HEK293 (cell line): ENCODE results near the gene TMEM131L.

ENCODE experiments used
- CTCF ChIA-PET: fragments of 350-600 bp; formaldehyde crosslinking; extraction: SDS; loops from one replicate; lab custom pipeline; 2021; ENCODE audit warnings: antibody characterized with exemption; lab: Yijun Ruan, JAX
- POLR2A ChIA-PET: fragments of 300-600 bp; formaldehyde crosslinking; extraction: SDS; loops from one replicate; lab custom pipeline; 2020; ENCODE audit warnings: antibody characterized with exemption, inconsistent platforms; lab: Yijun Ruan, JAX
- H3K27ac ChIP-seq: fragments of 200-500 bp; sonication (Bioruptor generic); 2 replicates; pipeline ENCODE4 v1.5.1; 2014; ENCODE audit warnings: low read depth, low read length, control low read depth, inconsistent platforms; ENCODE audit errors: extremely low read depth
- H3K36me3 ChIP-seq, 2 experiments: fragments of 200-500 bp in 1 of 2; sonication (Bioruptor generic) in 1 of 2; 1 replicate in 1 of 2; 2 replicates in 1 of 2; pipeline ENCODE4 v1.5.1; 2014 to 2017; ENCODE audit warnings: inconsistent platforms in 2 of 2, low read length in 2 of 2; ENCODE audit not compliant: control insufficient read depth in 2 of 2, insufficient read depth in 1 of 2
- H3K4me1 ChIP-seq: fragments of 200-500 bp; sonication (Bioruptor generic); 2 replicates; pipeline ENCODE4 v1.5.1; 2014; ENCODE audit warnings: mild to moderate bottlenecking, low read length, inconsistent platforms; ENCODE audit not compliant: control insufficient read depth, insufficient read depth
- H3K4me3 ChIP-seq: 2 replicates; pipeline ENCODE4 v1.5.1; 2011; ENCODE audit warnings: low read depth, mild to moderate bottlenecking, control low read depth, low read length, moderate library complexity
- H3K9me3 ChIP-seq: fragments of 200-500 bp; sonication (Bioruptor generic); 2 replicates; pipeline ENCODE4 v1.5.1; 2014; ENCODE audit warnings: low read depth, low read length, inconsistent platforms; ENCODE audit not compliant: control insufficient read depth, insufficient read depth
- BCL11A ChIP-seq: fragments of 450-650 bp; formaldehyde crosslinking; IDR thresholded peaks from 2 replicates; pipeline ENCODE4 v1.5.1; 2016; ENCODE audit warnings: low read depth, missing biosample characterization, missing genetic modification characterization
- FEZF1 ChIP-seq: fragments of 450-650 bp; formaldehyde crosslinking; IDR thresholded peaks from 2 replicates; pipeline ENCODE4 v1.5.1; 2016; ENCODE audit warnings: missing biosample characterization, missing genetic modification characterization
- GFI1B ChIP-seq: fragments of 450-650 bp; formaldehyde crosslinking; IDR thresholded peaks from 2 replicates; pipeline ENCODE4 v1.5.1; 2016; ENCODE audit warnings: missing biosample characterization, missing genetic modification characterization
- GLIS1 ChIP-seq: fragments of 450-650 bp; formaldehyde crosslinking; IDR thresholded peaks from 2 replicates; pipeline ENCODE4 v1.5.1; 2016; ENCODE audit warnings: missing biosample characterization, missing genetic modification characterization
- KLF8 ChIP-seq: fragments of 450-650 bp; formaldehyde crosslinking; IDR thresholded peaks from 2 replicates; pipeline ENCODE4 v1.5.1; 2016; ENCODE audit warnings: missing biosample characterization, missing genetic modification characterization
- MZF1 ChIP-seq: fragments of 450-650 bp; formaldehyde crosslinking; IDR thresholded peaks from 2 replicates; pipeline ENCODE4 v1.5.1; 2017; ENCODE audit warnings: missing biosample characterization, missing genetic modification characterization, borderline replicate concordance
- SCRT1 ChIP-seq: fragments of 450-650 bp; formaldehyde crosslinking; IDR thresholded peaks from 2 replicates; pipeline ENCODE4 v1.5.1; 2016; ENCODE audit warnings: missing biosample characterization, missing genetic modification characterization, borderline replicate concordance
- SCRT2 ChIP-seq: fragments of 450-650 bp; formaldehyde crosslinking; IDR thresholded peaks from 2 replicates; pipeline ENCODE4 v1.5.1; 2016; ENCODE audit warnings: missing biosample characterization, missing genetic modification characterization
- ZBTB20 ChIP-seq: fragments of 450-650 bp; formaldehyde crosslinking; IDR thresholded peaks from 2 replicates; pipeline ENCODE4 v1.5.1; 2016; ENCODE audit warnings: missing biosample characterization, missing genetic modification characterization
- ZBTB8A ChIP-seq: fragments of 450-650 bp; formaldehyde crosslinking; IDR thresholded peaks from 2 replicates; pipeline ENCODE4 v1.5.1; 2016; ENCODE audit warnings: missing biosample characterization, missing genetic modification characterization
- ZEB2 ChIP-seq: fragments of 450-650 bp; formaldehyde crosslinking; IDR thresholded peaks from 2 replicates; pipeline ENCODE4 v1.5.1; 2016; ENCODE audit warnings: missing biosample characterization, missing genetic modification characterization
- ZFP3 ChIP-seq: fragments of 450-650 bp; formaldehyde crosslinking; IDR thresholded peaks from 2 replicates; pipeline ENCODE4 v1.5.1; 2016; ENCODE audit warnings: low read depth, missing biosample characterization, missing genetic modification characterization
- ZFP69B ChIP-seq: fragments of 450-650 bp; formaldehyde crosslinking; IDR thresholded peaks from 2 replicates; pipeline ENCODE4 v1.5.1; 2016; ENCODE audit warnings: missing biosample characterization, missing genetic modification characterization
- ZNF211 ChIP-seq: fragments of 450-650 bp; formaldehyde crosslinking; IDR thresholded peaks from 2 replicates; pipeline ENCODE4 v1.5.1; 2016; ENCODE audit warnings: low read depth, missing biosample characterization, missing genetic modification characterization
- ZNF23 ChIP-seq: fragments of 450-650 bp; formaldehyde crosslinking; IDR thresholded peaks from 2 replicates; pipeline ENCODE4 v1.5.1; 2016; ENCODE audit warnings: missing biosample characterization, missing genetic modification characterization, borderline replicate concordance
- ZNF248 ChIP-seq: fragments of 450-650 bp; formaldehyde crosslinking; IDR thresholded peaks from 2 replicates; pipeline ENCODE4 v1.5.1; 2017; ENCODE audit warnings: missing biosample characterization, missing genetic modification characterization
- ZNF501 ChIP-seq: fragments of 450-650 bp; formaldehyde crosslinking; IDR thresholded peaks from 2 replicates; pipeline ENCODE4 v1.5.1; 2016; ENCODE audit warnings: missing biosample characterization, missing genetic modification characterization
- ZNF560 ChIP-seq: fragments of 450-650 bp; formaldehyde crosslinking; IDR thresholded peaks from 2 replicates; pipeline ENCODE4 v1.5.1; 2017; ENCODE audit warnings: missing biosample characterization, missing genetic modification characterization, borderline replicate concordance
- ZNF561 ChIP-seq: fragments of 450-650 bp; IDR thresholded peaks from 2 replicates; pipeline ENCODE4 v1.5.1; 2018; ENCODE audit warnings: missing biosample characterization, missing genetic modification characterization, borderline replicate concordance
- ZNF600 ChIP-seq: fragments of 450-650 bp; formaldehyde crosslinking; IDR thresholded peaks from 2 replicates; pipeline ENCODE4 v1.5.1; 2016; ENCODE audit warnings: missing biosample characterization, missing genetic modification characterization
- ZNF621 ChIP-seq: fragments of 450-650 bp; formaldehyde crosslinking; IDR thresholded peaks from 2 replicates; pipeline ENCODE4 v1.5.1; 2017; ENCODE audit warnings: missing biosample characterization, missing genetic modification characterization
- TF ChIP-seq, protein P1 (sequence below): fragments of 450-650 bp; formaldehyde crosslinking; IDR thresholded peaks from 2 replicates; pipeline ENCODE4 v1.5.1; 2016; ENCODE audit warnings: missing biosample characterization, missing genetic modification characterization, borderline replicate concordance
- TF ChIP-seq, protein P2 (sequence below): fragments of 450-650 bp; formaldehyde crosslinking; IDR thresholded peaks from 2 replicates; pipeline ENCODE4 v1.5.1; 2017; ENCODE audit warnings: missing biosample characterization, missing genetic modification characterization
- TF ChIP-seq, protein P3 (sequence below): fragments of 450-650 bp; formaldehyde crosslinking; IDR thresholded peaks from 2 replicates; pipeline ENCODE4 v1.5.1; 2017; ENCODE audit warnings: missing biosample characterization, missing genetic modification characterization
- TF ChIP-seq, protein P4 (sequence below): fragments of 450-650 bp; formaldehyde crosslinking; IDR thresholded peaks from 2 replicates; pipeline ENCODE4 v1.5.1; 2016; ENCODE audit warnings: missing biosample characterization, missing genetic modification characterization

TMEM131L gene

DNA sequence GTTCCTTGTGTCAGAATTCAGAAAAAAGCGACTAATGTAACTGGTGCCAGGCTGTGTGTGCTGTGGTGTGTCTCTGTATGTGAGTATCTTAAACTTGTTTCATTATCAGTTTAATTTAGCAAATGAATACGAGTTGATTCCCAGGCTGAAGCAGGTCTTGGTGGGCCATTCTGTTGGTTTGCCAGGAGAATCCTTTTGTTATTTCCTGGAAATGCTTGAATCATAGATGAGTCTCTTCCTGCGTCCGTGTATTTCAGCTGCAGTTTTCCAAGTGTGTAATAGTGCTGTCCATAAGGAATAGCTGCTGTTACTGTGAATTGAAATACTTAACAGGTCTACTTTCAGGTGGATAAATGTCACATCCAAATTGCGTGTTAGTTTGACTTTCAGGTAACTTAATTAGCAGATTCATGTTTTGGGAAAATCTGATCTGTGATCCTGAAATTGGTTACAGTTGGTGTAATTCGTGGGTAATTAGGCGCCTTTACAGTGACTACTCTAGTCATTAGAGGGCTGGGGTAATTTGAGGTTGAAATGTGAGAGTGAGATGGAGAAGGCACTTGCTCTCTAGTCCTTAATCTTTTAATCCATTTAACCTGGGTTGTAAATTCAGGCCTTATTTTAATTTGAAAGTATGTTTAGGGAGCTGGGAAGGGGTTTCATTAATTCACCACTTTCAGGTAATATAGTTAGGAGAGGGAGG, 23.8 kb downstream of the TMEM131L start (continued):
- TF ChIP-seq, protein P1, sequence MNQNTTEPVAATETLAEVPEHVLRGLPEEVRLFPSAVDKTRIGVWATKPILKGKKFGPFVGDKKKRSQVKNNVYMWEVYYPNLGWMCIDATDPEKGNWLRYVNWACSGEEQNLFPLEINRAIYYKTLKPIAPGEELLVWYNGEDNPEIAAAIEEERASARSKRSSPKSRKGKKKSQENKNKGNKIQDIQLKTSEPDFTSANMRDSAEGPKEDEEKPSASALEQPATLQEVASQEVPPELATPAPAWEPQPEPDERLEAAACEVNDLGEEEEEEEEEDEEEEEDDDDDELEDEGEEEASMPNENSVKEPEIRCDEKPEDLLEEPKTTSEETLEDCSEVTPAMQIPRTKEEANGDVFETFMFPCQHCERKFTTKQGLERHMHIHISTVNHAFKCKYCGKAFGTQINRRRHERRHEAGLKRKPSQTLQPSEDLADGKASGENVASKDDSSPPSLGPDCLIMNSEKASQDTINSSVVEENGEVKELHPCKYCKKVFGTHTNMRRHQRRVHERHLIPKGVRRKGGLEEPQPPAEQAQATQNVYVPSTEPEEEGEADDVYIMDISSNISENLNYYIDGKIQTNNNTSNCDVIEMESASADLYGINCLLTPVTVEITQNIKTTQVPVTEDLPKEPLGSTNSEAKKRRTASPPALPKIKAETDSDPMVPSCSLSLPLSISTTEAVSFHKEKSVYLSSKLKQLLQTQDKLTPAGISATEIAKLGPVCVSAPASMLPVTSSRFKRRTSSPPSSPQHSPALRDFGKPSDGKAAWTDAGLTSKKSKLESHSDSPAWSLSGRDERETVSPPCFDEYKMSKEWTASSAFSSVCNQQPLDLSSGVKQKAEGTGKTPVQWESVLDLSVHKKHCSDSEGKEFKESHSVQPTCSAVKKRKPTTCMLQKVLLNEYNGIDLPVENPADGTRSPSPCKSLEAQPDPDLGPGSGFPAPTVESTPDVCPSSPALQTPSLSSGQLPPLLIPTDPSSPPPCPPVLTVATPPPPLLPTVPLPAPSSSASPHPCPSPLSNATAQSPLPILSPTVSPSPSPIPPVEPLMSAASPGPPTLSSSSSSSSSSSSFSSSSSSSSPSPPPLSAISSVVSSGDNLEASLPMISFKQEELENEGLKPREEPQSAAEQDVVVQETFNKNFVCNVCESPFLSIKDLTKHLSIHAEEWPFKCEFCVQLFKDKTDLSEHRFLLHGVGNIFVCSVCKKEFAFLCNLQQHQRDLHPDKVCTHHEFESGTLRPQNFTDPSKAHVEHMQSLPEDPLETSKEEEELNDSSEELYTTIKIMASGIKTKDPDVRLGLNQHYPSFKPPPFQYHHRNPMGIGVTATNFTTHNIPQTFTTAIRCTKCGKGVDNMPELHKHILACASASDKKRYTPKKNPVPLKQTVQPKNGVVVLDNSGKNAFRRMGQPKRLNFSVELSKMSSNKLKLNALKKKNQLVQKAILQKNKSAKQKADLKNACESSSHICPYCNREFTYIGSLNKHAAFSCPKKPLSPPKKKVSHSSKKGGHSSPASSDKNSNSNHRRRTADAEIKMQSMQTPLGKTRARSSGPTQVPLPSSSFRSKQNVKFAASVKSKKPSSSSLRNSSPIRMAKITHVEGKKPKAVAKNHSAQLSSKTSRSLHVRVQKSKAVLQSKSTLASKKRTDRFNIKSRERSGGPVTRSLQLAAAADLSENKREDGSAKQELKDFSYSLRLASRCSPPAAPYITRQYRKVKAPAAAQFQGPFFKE (tag by site-specific recombination), result no peak
- TF ChIP-seq ZFP3 (tag by site-specific recombination) (no peak), FEZF1 (peak; percentile 48), ZBTB8A (tag by site-specific recombination) (no peak), KLF8 (0 out of 2 replicates have a peak, but pooled peaks have one; percentile 24), ZNF561 (no peak), ZNF211 (tag by site-specific recombination) (no peak), ZNF248 (tag by site-specific recombination) (no peak)

DNA sequence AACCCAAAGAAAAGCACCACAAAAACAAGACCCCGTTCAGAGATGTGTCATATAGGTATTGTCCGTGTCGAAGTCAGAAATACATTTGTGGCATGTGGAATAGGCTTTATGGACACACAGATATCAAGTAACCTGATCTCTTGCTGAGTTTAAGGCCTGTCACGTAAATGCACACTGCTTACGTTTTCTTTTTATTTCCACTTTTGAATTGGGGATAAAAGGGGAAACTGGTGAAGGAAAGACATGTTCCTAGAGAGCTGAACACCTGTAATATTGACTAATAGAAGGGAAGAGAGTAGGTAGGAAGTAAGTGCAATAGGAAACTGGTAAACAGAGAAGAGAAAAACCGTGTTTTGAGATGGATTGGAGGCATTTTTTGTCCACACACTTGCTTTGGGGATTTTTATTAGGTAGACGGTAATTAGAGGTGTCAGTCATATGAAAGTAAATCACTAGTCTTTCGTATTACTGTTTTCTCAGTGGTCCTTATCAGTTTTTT, 24.9 kb downstream of the TMEM131L start:
- POLR2A ChIA-PET, result no interaction called here
- Histone ChIP-seq H3K9me3 (no peaks in the 10 kb centered on the region), H3K36me3 (no peaks in the 10 kb centered on the region), H3K4me1 (peaks cover 23% of the 10 kb centered on the region), H3K27ac (peak overlapping the region; percentile 65), H3K4me3 (no peak overlapping the region)
- CTCF ChIA-PET, result no interaction called here
- TF ChIP-seq GLIS1 (0 out of 2 replicates have a peak, but pooled peaks have one; percentile 28), ZNF560 (no peak), ZNF248 (tag by site-specific recombination) (no peak), GFI1B (tag by site-specific recombination) (no peak), ZNF501 (tag by site-specific recombination) (peak; percentile 51), ZBTB20 (tag by site-specific recombination) (peak; percentile 71), ZNF621 (tag by site-specific recombination) (no peak), SCRT1 (tag by site-specific recombination) (peak; percentile 66; the same call in 1 of the 2 replicates), ZEB2 (tag by site-specific recombination) (peak; percentile 54; the same call in 1 of the 2 replicates), SCRT2 (tag by site-specific recombination) (no peak), ZNF23 (no peak), ZNF600 (tag by site-specific recombination) (peak; percentile 41; the same call in 1 of the 2 replicates), ZFP69B (peak; percentile 52; the same call in 1 of the 2 replicates), MZF1 (tag by site-specific recombination) (peak; percentile 100), BCL11A (tag by site-specific recombination) (0 out of 2 replicates have a peak, but pooled peaks have one; percentile 22)
- TF ChIP-seq, protein P2, sequence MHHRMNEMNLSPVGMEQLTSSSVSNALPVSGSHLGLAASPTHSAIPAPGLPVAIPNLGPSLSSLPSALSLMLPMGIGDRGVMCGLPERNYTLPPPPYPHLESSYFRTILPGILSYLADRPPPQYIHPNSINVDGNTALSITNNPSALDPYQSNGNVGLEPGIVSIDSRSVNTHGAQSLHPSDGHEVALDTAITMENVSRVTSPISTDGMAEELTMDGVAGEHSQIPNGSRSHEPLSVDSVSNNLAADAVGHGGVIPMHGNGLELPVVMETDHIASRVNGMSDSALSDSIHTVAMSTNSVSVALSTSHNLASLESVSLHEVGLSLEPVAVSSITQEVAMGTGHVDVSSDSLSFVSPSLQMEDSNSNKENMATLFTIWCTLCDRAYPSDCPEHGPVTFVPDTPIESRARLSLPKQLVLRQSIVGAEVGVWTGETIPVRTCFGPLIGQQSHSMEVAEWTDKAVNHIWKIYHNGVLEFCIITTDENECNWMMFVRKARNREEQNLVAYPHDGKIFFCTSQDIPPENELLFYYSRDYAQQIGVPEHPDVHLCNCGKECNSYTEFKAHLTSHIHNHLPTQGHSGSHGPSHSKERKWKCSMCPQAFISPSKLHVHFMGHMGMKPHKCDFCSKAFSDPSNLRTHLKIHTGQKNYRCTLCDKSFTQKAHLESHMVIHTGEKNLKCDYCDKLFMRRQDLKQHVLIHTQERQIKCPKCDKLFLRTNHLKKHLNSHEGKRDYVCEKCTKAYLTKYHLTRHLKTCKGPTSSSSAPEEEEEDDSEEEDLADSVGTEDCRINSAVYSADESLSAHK (tag by site-specific recombination), result peak; percentile 75
- TF ChIP-seq, protein P3, sequence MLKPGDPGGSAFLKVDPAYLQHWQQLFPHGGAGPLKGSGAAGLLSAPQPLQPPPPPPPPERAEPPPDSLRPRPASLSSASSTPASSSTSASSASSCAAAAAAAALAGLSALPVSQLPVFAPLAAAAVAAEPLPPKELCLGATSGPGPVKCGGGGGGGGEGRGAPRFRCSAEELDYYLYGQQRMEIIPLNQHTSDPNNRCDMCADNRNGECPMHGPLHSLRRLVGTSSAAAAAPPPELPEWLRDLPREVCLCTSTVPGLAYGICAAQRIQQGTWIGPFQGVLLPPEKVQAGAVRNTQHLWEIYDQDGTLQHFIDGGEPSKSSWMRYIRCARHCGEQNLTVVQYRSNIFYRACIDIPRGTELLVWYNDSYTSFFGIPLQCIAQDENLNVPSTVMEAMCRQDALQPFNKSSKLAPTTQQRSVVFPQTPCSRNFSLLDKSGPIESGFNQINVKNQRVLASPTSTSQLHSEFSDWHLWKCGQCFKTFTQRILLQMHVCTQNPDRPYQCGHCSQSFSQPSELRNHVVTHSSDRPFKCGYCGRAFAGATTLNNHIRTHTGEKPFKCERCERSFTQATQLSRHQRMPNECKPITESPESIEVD (tag by site-specific recombination), result peak; percentile 99
- TF ChIP-seq, protein P4, sequence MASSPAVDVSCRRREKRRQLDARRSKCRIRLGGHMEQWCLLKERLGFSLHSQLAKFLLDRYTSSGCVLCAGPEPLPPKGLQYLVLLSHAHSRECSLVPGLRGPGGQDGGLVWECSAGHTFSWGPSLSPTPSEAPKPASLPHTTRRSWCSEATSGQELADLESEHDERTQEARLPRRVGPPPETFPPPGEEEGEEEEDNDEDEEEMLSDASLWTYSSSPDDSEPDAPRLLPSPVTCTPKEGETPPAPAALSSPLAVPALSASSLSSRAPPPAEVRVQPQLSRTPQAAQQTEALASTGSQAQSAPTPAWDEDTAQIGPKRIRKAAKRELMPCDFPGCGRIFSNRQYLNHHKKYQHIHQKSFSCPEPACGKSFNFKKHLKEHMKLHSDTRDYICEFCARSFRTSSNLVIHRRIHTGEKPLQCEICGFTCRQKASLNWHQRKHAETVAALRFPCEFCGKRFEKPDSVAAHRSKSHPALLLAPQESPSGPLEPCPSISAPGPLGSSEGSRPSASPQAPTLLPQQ (tag by site-specific recombination), result 0 out of 2 replicates have a peak, but pooled peaks have one; percentile 57
